ENCODE measurements around the gene AP1G1.
"Not testable (repeated sequence)": the region's sequence is repeated elsewhere in the genome, so short reads cannot be mapped to it uniquely, and the experiment has no call there.

AP1G1 gene

DNA sequence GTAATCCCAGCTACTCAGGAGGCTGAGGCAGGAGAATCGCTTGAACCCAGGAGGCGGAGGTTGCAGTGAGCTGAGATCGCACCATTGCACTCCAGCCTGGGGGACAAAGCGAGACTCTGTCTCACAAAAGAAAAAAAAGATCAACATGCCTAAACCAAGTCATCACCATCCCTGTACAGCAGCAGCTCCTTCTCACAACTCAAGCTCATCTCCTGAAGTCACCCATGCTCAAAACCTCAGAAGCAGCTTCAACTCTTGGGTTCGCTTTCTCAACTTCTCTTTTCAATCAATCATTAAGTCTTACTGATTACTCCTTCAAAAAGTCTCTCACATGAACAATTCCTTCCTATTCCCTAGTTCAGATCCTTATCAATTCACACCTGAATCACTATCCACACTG lies 115.5 kb downstream of the AP1G1 start:
- DNase-seq = no peak

DNA sequence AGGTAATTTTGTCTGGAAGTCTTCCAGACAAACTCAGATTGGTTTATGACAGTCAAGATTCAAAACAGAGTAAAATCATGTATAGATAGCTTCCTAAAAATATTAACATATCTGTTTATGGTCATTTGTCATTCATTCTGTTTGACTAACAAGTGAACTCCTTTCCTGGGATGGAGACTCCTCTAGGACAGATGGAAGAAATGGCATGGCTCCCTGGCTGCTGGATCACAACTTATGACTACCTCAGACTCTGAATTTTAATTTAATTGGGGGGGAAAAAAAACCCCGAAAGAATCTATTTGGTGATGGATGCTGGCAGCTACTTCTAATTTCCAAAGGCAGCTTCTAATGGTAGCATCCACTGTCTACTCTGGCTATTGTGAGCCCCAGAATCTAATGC lies 118.7 kb downstream of the AP1G1 start:
- no peak for DNase-seq

DNA sequence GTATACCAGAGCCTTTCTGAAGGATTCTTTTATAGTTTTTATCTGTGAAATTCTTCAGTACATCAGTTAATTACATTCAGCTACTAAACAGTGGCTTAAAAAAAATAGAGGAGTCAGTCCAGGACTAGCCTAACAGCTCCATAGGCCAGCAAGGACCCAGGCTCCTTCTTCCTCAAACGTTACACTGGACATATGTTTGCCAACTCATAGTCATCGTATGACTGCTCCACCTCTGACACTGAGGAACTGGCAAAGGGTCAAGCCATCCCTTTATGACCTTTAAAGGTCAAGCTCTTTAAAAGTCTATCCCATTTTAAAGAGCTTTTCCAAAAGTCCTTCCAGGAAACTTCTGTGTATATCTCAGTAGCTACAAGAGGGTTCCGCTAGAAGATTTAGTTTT lies 120.8 kb downstream of the AP1G1 start:
- no peak for DNase-seq

DNA sequence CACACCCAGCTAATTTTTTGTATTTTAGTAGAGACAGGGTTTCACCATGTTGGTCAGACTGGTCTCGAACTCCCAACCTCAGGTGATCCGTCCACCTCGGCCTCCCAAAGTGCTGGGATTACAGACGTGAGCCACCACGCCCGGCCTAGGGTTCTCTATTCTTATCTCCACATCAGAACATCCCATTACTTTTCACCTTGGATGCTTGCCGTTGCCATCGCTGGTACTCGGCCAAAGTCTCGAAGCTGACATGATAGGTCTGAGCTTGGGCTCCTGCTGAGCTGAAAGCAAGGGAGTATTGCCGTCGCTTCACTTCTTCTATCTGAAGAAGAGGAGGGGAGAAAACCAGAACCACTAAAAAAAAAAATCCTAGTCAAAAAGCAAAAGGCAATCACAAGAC lies 124.4 kb downstream of the AP1G1 start:
- not testable (repeated sequence) for DNase-seq

DNA sequence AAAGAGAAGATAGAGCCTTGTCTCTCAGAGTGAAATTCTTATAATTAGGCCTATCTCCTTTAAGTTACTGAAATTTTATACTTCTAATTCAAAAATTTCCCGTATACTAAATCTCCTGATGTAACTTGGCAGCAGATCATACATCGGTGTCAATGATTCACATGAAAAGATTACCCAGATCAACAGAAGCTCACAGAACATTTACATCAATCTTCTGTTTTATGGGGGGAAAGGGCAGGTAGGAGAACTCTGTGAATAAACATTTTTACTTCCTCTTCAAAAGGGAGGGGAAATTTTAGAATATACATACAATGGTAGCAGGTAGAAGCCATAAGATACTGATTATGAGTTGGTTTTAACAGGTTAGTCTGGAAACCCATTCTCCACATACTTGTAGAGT lies 127.3 kb downstream of the AP1G1 start:
- DNase-seq = no peak
